GM18526 (cell line): ENCODE measurements around the gene NPSR1.

Experiments used
- POLR2A ChIP-seq: IDR thresholded peaks from 3 replicates; pipeline ENCODE4 v1.6.1; 2011; ENCODE audit not compliant: insufficient read length; ENCODE audit errors: extremely low read depth

Gene NPSR1

DNA sequence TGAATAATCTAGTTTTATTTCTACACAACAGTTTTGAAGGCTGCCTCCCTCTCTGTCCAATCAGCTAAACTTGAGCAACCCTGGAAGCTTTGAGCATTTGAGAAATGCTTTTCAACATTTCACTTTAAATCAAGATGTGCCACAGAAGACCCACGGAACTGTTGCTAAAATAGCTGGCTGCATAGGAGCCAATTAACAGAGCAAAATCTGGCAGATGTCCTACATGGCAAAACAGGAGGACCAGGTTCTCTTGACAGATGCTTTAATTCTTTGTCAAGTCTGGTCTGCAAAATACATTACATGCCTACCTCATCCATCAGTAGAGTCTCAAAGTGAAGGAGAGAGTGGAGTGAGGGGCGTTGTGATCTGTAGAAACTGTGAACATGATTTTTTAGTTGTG lies 193.4 kb downstream of the NPSR1 start:
- no peak for TF ChIP-seq POLR2A

DNA sequence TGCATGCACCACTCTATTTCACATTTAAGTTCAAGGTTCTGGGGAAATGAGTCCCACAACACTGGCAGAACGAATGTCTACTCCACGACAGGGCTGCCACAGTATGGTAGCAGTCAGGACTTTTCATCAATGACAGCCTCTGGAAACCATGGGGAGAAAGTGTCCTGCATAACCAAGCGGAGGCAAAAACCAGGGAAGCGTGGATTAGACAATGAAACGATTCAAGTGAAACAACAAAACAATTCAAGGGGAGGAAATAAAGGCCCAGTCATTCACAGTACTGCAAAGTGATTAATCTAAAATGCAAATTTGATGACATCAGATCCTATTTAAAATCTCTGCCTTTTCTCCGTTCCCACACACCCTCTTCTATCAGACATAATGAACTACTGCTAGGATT lies 211.0 kb downstream of the NPSR1 start:
- no peak for TF ChIP-seq POLR2A

DNA sequence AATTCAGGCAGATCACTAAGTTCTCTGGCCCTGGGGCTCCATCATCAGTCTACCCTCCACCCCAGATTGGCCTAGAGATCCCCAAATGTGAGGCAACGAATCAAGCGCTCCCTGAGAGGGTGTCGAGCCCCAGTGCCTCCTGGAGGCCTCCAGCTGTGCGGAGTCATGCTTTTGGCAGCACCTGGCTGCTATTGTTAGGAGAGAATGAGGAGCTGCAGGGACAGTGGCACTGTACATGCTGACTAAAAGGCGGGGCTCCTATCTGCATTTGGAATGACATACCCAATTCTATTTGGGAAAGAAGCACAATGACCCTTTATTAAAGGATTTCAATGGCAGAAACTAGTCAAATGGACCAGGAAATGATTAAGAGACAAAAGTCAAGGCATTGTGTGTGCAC lies 217.5 kb downstream of the NPSR1 start:
- TF ChIP-seq POLR2A = no peak

DNA sequence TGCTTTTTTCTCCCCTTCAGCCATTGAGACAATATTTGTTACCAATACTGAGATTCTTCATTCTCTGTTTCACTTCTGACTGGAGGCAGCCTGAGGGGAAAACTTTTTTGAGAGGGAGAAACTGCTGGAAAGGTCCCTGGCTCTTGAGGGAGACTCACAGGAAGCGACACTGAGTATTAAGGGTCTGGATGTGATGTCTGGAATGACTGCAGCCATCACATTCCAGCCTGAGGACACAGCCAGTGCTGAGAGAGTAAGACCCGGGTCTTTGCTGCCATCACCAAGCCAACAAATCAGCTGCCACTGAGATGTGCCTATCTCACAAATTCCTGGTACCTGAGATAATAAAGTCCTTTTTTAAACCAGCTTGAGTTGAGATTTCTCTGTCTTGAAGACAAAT lies 221.9 kb downstream of the NPSR1 start:
- no peak for TF ChIP-seq POLR2A

DNA sequence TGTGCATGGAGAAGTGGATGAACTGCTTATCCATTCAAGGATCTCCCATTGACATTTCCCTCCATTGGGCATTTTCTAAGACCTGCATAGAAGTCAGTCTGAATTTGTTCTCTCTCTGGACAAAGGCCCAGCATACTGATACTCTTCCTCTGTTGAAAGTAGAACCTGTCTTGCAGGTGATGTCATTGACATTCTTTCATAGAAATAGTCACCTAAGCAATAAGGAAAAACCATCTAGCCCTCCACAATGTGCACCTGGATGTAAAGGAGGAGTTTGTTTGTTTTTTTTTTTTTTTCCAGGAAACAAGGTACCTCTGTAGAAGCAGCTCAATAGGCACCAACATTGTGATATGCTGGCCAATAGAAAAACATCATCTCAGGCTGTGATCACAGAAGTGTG lies 228.8 kb downstream of the NPSR1 start:
- no peak for TF ChIP-seq POLR2A

DNA sequence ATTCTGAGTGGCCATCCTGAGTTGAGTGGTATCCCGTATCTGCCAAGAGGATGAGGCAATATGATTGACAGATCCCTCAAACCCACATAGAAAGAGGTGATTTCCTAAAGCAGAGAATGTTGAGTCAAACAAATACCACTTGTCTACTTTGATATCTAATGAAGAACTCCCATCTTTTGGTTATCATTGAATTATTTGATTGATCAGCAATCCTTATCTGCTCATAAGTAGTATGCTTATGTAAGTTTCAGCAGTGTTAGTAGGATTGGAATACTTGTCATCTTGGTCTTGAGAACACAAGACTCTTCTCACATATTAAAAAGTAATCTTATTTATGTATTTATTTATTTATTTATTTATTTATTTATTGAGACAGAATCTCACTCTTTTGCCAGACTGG lies 231.9 kb downstream of the NPSR1 start:
- no peak for TF ChIP-seq POLR2A

DNA sequence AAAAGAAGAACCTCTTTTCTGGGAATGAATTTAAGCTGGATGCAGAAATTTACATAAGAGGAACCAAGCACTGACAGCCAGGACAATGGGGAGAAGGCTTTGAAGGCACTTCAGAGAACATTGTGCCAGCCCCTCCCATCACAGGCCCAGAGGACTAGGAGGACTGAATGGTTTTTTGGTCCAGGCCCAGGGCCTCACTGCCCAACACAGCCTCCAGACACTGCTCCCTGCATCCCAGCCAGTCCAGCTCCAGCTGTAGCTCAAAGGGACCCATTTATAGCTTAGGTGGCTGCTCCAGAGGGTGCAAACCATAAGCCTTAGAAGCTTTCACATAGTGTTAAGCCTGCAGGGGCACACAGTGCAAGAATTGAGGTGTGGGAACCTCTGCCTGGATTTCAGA lies 237.2 kb downstream of the NPSR1 start:
- TF ChIP-seq POLR2A = no peak
